GM18861 (cell line): ENCODE measurements around the gene RAB6A.
"Not testable (repeated sequence)": the region's sequence is repeated elsewhere in the genome, so short reads cannot be mapped to it uniquely, and the experiment has no call there.

Experiments used
- ATAC-seq: cut with Tn5 transposase; IDR thresholded peaks from one replicate; pipeline ENCODE4 v1.9.1; 2021; ENCODE audit not compliant: unreplicated experiment

Gene RAB6A

GRCh38 chr11:73766763-73767162 is 5.9 kb upstream of the RAB6A start:
- ATAC-seq, result no peak

- no peak for ATAC-seq
Observed at GRCh38 chr11:73762732-73763131, 1.9 kb upstream of the RAB6A start.

GRCh38 chr11:73761403-73761945 is 600 bp upstream of the RAB6A start:
- ATAC-seq, result no peak

GRCh38 chr11:73760135-73760678 is 667 bp downstream of the RAB6A start:
- ATAC-seq, result peak; percentile 1

- no peak for ATAC-seq
Observed at GRCh38 chr11:73759610-73760134, 1.2 kb downstream of the RAB6A start.

- no peak for ATAC-seq
Observed at GRCh38 chr11:73758451-73758850, 2.4 kb downstream of the RAB6A start.

- no peak for ATAC-seq
Observed at GRCh38 chr11:73757598-73757997, 3.3 kb downstream of the RAB6A start.

GRCh38 chr11:73755670-73756069 is 5.2 kb downstream of the RAB6A start:
- no peak for ATAC-seq

- ATAC-seq, result no peak
Observed at GRCh38 chr11:73753938-73754337, 6.9 kb downstream of the RAB6A start.

- no peak for ATAC-seq
Observed at GRCh38 chr11:73752903-73753302, 8.0 kb downstream of the RAB6A start.

- ATAC-seq, result no peak
Observed at GRCh38 chr11:73752216-73752867, 8.5 kb downstream of the RAB6A start.

- ATAC-seq, result not testable (repeated sequence)
Observed at GRCh38 chr11:73750862-73751261, 10.0 kb downstream of the RAB6A start.

- no peak for ATAC-seq
Observed at GRCh38 chr11:73750228-73750627, 10.6 kb downstream of the RAB6A start.

- no peak for ATAC-seq
Observed at GRCh38 chr11:73749118-73749517, 11.8 kb downstream of the RAB6A start.

- ATAC-seq, result no peak
Observed at GRCh38 chr11:73748300-73748699, 12.6 kb downstream of the RAB6A start.

GRCh38 chr11:73747762-73748161 is 13.1 kb downstream of the RAB6A start:
- no peak for ATAC-seq

GRCh38 chr11:73746701-73747100 is 14.2 kb downstream of the RAB6A start:
- ATAC-seq, result no peak

GRCh38 chr11:73743045-73743444 is 17.8 kb downstream of the RAB6A start:
- ATAC-seq, result no peak

- not testable (repeated sequence) for ATAC-seq
Observed at GRCh38 chr11:73735959-73736358, 24.9 kb downstream of the RAB6A start.

GRCh38 chr11:73734993-73735392 is 25.9 kb downstream of the RAB6A start:
- no peak for ATAC-seq

GRCh38 chr11:73734011-73734410 is 26.9 kb downstream of the RAB6A start:
- not testable (repeated sequence) for ATAC-seq

GRCh38 chr11:73732936-73733335 is 27.9 kb downstream of the RAB6A start:
- ATAC-seq, result not testable (repeated sequence)
